ENCODE data around the gene ZNF343.
A peak's percentile ranks its signal among the peaks of the same experiment; 100 is the strongest.
"Not testable (repeated sequence)": the region's sequence is repeated elsewhere in the genome, so short reads cannot be mapped to it uniquely, and the experiment has no call there.

ZNF343 gene

DNA sequence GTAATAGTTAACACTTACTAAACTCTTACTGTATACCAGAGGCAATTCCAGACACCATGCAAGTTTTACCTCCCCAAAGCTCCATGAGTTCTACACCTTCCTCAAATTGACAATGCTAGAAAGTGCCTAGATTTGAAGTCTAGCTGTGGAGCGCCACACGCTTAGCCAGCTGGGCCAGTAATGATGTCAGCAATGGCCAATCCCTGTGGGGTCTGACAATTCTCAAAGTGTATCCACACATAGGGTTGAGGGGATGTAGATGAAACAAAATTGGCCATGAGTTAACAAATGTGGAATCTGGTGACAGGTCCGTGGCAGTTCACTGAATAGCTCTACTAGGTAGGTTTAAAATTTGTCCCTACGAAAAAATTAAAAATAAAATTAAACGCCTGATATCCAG, 1.3 kb downstream of the ZNF343 start:
- Histone ChIP-seq H3K9me3 (ENCODE audit: control insufficient read depth, insufficient read depth, low read length) (no peaks in the 10 kb centered on the region), H3K27ac (ENCODE audit: low read depth, low read length) (no peak overlapping the region), H3K36me3 (ENCODE audit: control insufficient read depth, low read length) (peaks cover 4% of the 10 kb centered on the region; the same call in 1 of the 2 replicates), H3K9me2 (replicated peaks; ENCODE audit: control insufficient read depth, low read length) (no peaks in the 10 kb centered on the region; the same call in 1 of the 2 replicates), H4K20me1 (ENCODE audit: control insufficient read depth, insufficient read depth, low read depth, low read length) (no peaks in the 10 kb centered on the region), H3K4me3 (ENCODE audit: low read length) (peak overlapping the region; percentile 99), H3K27me3 (ENCODE audit: control insufficient read depth, low read length) (0 out of 2 replicates have a peak, but pooled peaks cover 3% of the 10 kb centered on the region), H3K4me1 (ENCODE audit: control insufficient read depth, low read length) (peaks cover 17% of the 10 kb centered on the region), H3F3A (ENCODE audit: control insufficient read depth, insufficient read depth) (no peaks in the 10 kb centered on the region), H3K4me2 (ENCODE audit: low read length) (peak overlapping the region; percentile 94), H3K79me2 (ENCODE audit: control insufficient read depth, low read length) (peaks cover 30% of the 10 kb centered on the region)
- TF ChIP-seq EZH2phosphoT487 (IDR thresholded peaks at IDR 0.05; ENCODE audit: borderline replicate concordance, low read length) = no peak

DNA sequence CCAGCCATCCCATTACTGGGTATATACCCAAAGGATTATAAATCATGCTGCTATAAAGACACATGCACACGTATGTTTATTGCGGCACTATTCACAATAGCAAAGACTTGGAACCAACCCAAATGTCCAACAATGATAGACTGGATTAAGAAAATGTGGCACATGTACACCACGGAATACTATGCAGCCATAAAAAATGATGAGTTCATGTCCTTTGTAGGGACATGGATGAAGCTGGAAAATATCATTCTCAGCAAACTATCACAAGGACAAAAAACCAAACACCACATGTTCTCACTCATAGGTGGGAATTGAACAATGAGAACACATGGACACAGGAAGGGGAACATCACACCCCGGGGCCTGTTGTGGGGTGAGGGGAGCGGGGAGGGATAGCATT, 2.3 kb downstream of the ZNF343 start:
- not testable (repeated sequence) for H3K4me2 ChIP-seq (ENCODE audit: low read length); H3K4me3 ChIP-seq (ENCODE audit: low read length); H3K9me3 ChIP-seq (ENCODE audit: control insufficient read depth, insufficient read depth, low read length); H4K20me1 ChIP-seq (ENCODE audit: control insufficient read depth, insufficient read depth, low read depth, low read length); H3K27me3 ChIP-seq (ENCODE audit: control insufficient read depth, low read length); H3F3A ChIP-seq (ENCODE audit: control insufficient read depth, insufficient read depth); H3K36me3 ChIP-seq (ENCODE audit: control insufficient read depth, low read length); H3K9me2 ChIP-seq (replicated peaks; ENCODE audit: control insufficient read depth, low read length); H3K27ac ChIP-seq (ENCODE audit: low read depth, low read length)
- H3K79me2 ChIP-seq (ENCODE audit: control insufficient read depth, low read length) = peaks cover 30% of the 10 kb centered on the region
- H3K4me1 ChIP-seq (ENCODE audit: control insufficient read depth, low read length) = peaks cover 17% of the 10 kb centered on the region

DNA sequence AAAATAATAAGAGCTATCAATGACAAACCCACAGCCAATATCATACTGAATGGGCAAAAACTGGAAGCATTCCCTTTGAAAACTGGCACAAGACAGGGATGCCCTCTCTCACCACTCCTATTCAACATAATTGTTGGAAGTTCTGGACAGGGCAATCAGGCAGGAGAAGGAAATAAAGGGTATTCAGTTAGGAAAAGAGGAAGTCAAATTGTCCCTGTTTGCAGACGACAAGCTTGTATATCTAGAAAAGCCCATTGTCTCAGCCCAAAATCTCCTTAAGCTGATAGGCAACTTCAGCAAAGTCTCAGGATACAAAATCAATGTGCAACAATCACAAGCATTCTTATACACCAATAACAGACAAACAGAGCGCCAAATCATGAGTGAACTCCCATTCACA, 3.9 kb downstream of the ZNF343 start:
- H3K9me3 ChIP-seq (ENCODE audit: control insufficient read depth, insufficient read depth, low read length); H3K27me3 ChIP-seq (ENCODE audit: control insufficient read depth, low read length); H3F3A ChIP-seq (ENCODE audit: control insufficient read depth, insufficient read depth); H3K27ac ChIP-seq (ENCODE audit: low read depth, low read length); H4K20me1 ChIP-seq (ENCODE audit: control insufficient read depth, insufficient read depth, low read depth, low read length); H3K4me2 ChIP-seq (ENCODE audit: low read length); H3K4me3 ChIP-seq (ENCODE audit: low read length); H3K9me2 ChIP-seq (replicated peaks; ENCODE audit: control insufficient read depth, low read length): not testable (repeated sequence)
- peaks cover 13% of the 10 kb centered on the region for H3K36me3 ChIP-seq (ENCODE audit: control insufficient read depth, low read length)
- peaks cover 16% of the 10 kb centered on the region for H3K4me1 ChIP-seq (ENCODE audit: control insufficient read depth, low read length)
- H3K79me2 ChIP-seq (ENCODE audit: control insufficient read depth, low read length) = peaks cover 30% of the 10 kb centered on the region

DNA sequence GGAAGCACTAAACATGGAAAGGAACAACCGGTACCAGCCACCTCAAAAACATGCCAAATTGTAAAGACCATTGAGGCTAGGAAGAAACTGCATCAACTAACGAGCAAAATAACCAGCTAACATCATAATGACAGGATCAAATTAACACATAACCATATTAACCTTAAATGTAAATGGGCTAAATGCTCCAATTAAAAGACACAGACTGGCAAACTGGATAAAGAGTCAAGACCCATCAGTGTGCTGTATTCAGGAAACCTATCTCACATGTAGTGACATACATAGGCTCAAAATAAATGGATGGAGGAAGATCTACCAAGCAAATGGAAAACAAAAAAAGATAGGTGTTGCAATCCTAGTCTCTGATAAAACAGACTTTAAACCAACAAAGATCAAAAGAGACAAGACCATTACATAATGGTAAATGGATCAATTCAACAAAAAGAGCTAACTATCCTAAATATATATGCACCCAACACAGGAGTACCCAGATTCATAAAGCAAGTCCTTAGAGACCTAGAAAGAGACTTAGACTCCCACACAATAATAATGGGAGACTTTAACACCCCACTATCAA, 5.8 kb downstream of the ZNF343 start:
- H3K9me2 ChIP-seq (replicated peaks; ENCODE audit: control insufficient read depth, low read length); H3K9me3 ChIP-seq (ENCODE audit: control insufficient read depth, insufficient read depth, low read length); H3F3A ChIP-seq (ENCODE audit: control insufficient read depth, insufficient read depth); H3K4me1 ChIP-seq (ENCODE audit: control insufficient read depth, low read length); H3K27ac ChIP-seq (ENCODE audit: low read depth, low read length); H4K20me1 ChIP-seq (ENCODE audit: control insufficient read depth, insufficient read depth, low read depth, low read length); H3K4me2 ChIP-seq (ENCODE audit: low read length); H3K4me3 ChIP-seq (ENCODE audit: low read length); H3K27me3 ChIP-seq (ENCODE audit: control insufficient read depth, low read length): not testable (repeated sequence)
- Histone ChIP-seq H3K79me2 (ENCODE audit: control insufficient read depth, low read length) (peaks cover 20% of the 10 kb centered on the region), H3K36me3 (ENCODE audit: control insufficient read depth, low read length) (peaks cover 17% of the 10 kb centered on the region)

DNA sequence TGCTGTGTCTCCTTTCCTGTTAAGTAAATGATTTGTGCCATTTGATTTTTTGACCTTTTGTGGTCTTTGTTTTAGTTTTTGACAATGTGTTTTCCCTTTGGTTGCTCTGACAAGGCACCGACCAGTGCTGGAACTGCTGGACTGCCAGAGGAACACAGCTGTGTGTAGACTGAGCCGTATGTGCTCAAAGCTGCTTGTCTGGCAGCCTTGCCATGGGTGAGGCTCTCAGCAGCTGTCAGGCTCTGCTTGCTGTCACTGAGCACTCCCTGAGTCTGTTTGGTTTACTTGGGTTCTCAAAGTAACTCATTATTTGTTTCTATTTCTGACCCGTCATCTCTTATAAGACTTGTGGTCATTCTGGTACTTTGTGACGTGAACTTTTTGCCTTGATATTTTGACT, 23.1 kb downstream of the ZNF343 start:
- no peaks in the 10 kb centered on the region for H4K20me1 ChIP-seq (ENCODE audit: control insufficient read depth, insufficient read depth, low read depth, low read length)
- no peaks in the 10 kb centered on the region for H3K79me2 ChIP-seq (ENCODE audit: control insufficient read depth, low read length)
- no peaks in the 10 kb centered on the region for H3K9me3 ChIP-seq (ENCODE audit: control insufficient read depth, insufficient read depth, low read length)
- no peaks in the 10 kb centered on the region for H3K9me2 ChIP-seq (replicated peaks; ENCODE audit: control insufficient read depth, low read length)
- TF ChIP-seq EZH2phosphoT487 (IDR thresholded peaks at IDR 0.05; ENCODE audit: borderline replicate concordance, low read length) = no peak
- TF ChIP-seq, protein P1, sequence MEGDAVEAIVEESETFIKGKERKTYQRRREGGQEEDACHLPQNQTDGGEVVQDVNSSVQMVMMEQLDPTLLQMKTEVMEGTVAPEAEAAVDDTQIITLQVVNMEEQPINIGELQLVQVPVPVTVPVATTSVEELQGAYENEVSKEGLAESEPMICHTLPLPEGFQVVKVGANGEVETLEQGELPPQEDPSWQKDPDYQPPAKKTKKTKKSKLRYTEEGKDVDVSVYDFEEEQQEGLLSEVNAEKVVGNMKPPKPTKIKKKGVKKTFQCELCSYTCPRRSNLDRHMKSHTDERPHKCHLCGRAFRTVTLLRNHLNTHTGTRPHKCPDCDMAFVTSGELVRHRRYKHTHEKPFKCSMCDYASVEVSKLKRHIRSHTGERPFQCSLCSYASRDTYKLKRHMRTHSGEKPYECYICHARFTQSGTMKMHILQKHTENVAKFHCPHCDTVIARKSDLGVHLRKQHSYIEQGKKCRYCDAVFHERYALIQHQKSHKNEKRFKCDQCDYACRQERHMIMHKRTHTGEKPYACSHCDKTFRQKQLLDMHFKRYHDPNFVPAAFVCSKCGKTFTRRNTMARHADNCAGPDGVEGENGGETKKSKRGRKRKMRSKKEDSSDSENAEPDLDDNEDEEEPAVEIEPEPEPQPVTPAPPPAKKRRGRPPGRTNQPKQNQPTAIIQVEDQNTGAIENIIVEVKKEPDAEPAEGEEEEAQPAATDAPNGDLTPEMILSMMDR (IDR thresholded peaks at IDR 0.05; ENCODE audit: low read depth, low read length, poor library complexity, severe bottlenecking) = no peak
- H3K27ac ChIP-seq (ENCODE audit: low read depth, low read length) = no peak overlapping the region
- no peaks in the 10 kb centered on the region for H3K27me3 ChIP-seq (ENCODE audit: control insufficient read depth, low read length)
- H3K4me2 ChIP-seq (ENCODE audit: low read length) = no peak overlapping the region
- peaks cover 86% of the 10 kb centered on the region for H3K36me3 ChIP-seq (ENCODE audit: control insufficient read depth, low read length)
- no peaks in the 10 kb centered on the region for H3K4me1 ChIP-seq (ENCODE audit: control insufficient read depth, low read length)
- H3K4me3 ChIP-seq (ENCODE audit: low read length) = no peak overlapping the region
- H3F3A ChIP-seq (ENCODE audit: control insufficient read depth, insufficient read depth) = no peaks in the 10 kb centered on the region

Measured in DOHH2 (cell line).